Erythroblast (primary cell): ENCODE data around the gene HERPUD2.

ENCODE experiments used
- DNase-seq, 2 experiments: peaks; one replicate each; lab custom pipeline; 2025; lab: John Stamatoyannopoulos, UW
- GATA1 ChIP-seq: IDR thresholded peaks from 2 replicates; pipeline ENCODE4 v1.6.1; 2011; ENCODE audit warnings: low read depth, mild to moderate bottlenecking, control low read depth, low read length, moderate library complexity
- POLR2A ChIP-seq: IDR thresholded peaks from 2 replicates; pipeline ENCODE4 v1.6.1; 2011; ENCODE audit warnings: mild to moderate bottlenecking, low read length

HERPUD2 gene

GRCh38 chr7:35720849-35721248 is 25.9 kb upstream of the HERPUD2 start:
- no peak for DNase-seq
- TF ChIP-seq POLR2A (no peak), GATA1 (no peak)

GRCh38 chr7:35720032-35720431 is 25.1 kb upstream of the HERPUD2 start:
- TF ChIP-seq POLR2A (no peak), GATA1 (no peak)
- DNase-seq, result no peak

- DNase-seq, result no peak
- TF ChIP-seq POLR2A (no peak), GATA1 (no peak)
Measured at GRCh38 chr7:35718047-35718446, 23.1 kb upstream of the HERPUD2 start.

GRCh38 chr7:35717516-35717915 is 22.6 kb upstream of the HERPUD2 start:
- DNase-seq, result no peak
- no peak for TF ChIP-seq POLR2A
- TF ChIP-seq GATA1, result no peak

- no peak for TF ChIP-seq POLR2A
- TF ChIP-seq GATA1, result no peak
- no peak for DNase-seq
Measured at GRCh38 chr7:35717013-35717412, 22.1 kb upstream of the HERPUD2 start.

GRCh38 chr7:35716038-35716803 is 21.3 kb upstream of the HERPUD2 start:
- no peak for DNase-seq

GRCh38 chr7:35714862-35715261 is 19.9 kb upstream of the HERPUD2 start:
- TF ChIP-seq GATA1 (no peak), POLR2A (no peak)
- peak in 1 of 2 experiments; percentile 9 for DNase-seq

More at GRCh38 chr7:35716038-35716803, 21.3 kb upstream of the HERPUD2 start:
- TF ChIP-seq GATA1 (no peak), POLR2A (no peak)

- no peak for TF ChIP-seq GATA1
- TF ChIP-seq POLR2A, result no peak
- no peak for DNase-seq
Measured at GRCh38 chr7:35714407-35714806, 19.5 kb upstream of the HERPUD2 start.

- no peak for DNase-seq
- no peak for TF ChIP-seq POLR2A
- TF ChIP-seq GATA1, result no peak
Measured at GRCh38 chr7:35712563-35713226, 17.8 kb upstream of the HERPUD2 start.

- TF ChIP-seq POLR2A, result no peak
- TF ChIP-seq GATA1, result no peak
- DNase-seq, result no peak
Measured at GRCh38 chr7:35707422-35707821, 12.5 kb upstream of the HERPUD2 start.

GRCh38 chr7:35705932-35706461 is 11.1 kb upstream of the HERPUD2 start:
- no peak for DNase-seq

GRCh38 chr7:35704261-35704660 is 9.3 kb upstream of the HERPUD2 start:
- TF ChIP-seq GATA1 (no peak), POLR2A (no peak)

More at GRCh38 chr7:35705932-35706461, 11.1 kb upstream of the HERPUD2 start:
- no peak for TF ChIP-seq POLR2A
- no peak for TF ChIP-seq GATA1

GRCh38 chr7:35702541-35702940 is 7.6 kb upstream of the HERPUD2 start:
- no peak for DNase-seq
- TF ChIP-seq POLR2A (no peak), GATA1 (no peak)

More at GRCh38 chr7:35704261-35704660, 9.3 kb upstream of the HERPUD2 start:
- DNase-seq, result no peak

GRCh38 chr7:35701287-35701900 is 6.5 kb upstream of the HERPUD2 start:
- TF ChIP-seq GATA1 (no peak), POLR2A (no peak)
- no peak for DNase-seq

GRCh38 chr7:35700865-35701264 is 5.9 kb upstream of the HERPUD2 start:
- DNase-seq, result no peak
- TF ChIP-seq GATA1 (no peak), POLR2A (no peak)
